Fibroblast of mammary gland (primary cell): ENCODE results near the gene DNTT.

Experiments
- DNase-seq: peaks from one replicate; pipeline ENCODE4 v3.0.0-alpha.2; 2010; ENCODE audit warnings: low read depth
- H3K4me3 ChIP-seq: 2 replicates; pipeline ENCODE4 v1.5.1; 2011; ENCODE audit warnings: low read depth, mild to moderate bottlenecking, low read length, moderate library complexity; ENCODE audit not compliant: control insufficient read depth
- CTCF ChIP-seq: conservative IDR thresholded peaks from 2 replicates; pipeline ENCODE4 v1.5.1; 2011; ENCODE audit warnings: low read depth, low read length, inconsistent platforms; ENCODE audit not compliant: control insufficient read depth, insufficient read depth

The DNTT gene

GRCh38 chr10:96365571-96365970 lies 61.3 kb downstream of the DNTT start:
- TF ChIP-seq CTCF, result no peak
- H3K4me3 ChIP-seq, result no peak overlapping the region
- DNase-seq, result no peak

GRCh38 chr10:96366508-96366907 lies 62.3 kb downstream of the DNTT start:
- no peak overlapping the region for H3K4me3 ChIP-seq
- no peak for TF ChIP-seq CTCF
- DNase-seq, result no peak

- TF ChIP-seq CTCF, result no peak
Observed at GRCh38 chr10:96367470-96367869, 63.2 kb downstream of the DNTT start.

GRCh38 chr10:96368971-96369370 lies 64.7 kb downstream of the DNTT start:
- no peak overlapping the region for H3K4me3 ChIP-seq
- no peak for TF ChIP-seq CTCF
- DNase-seq, result no peak

More at GRCh38 chr10:96367470-96367869, 63.2 kb downstream of the DNTT start:
- DNase-seq, result no peak
- H3K4me3 ChIP-seq, result no peak overlapping the region

DNA sequence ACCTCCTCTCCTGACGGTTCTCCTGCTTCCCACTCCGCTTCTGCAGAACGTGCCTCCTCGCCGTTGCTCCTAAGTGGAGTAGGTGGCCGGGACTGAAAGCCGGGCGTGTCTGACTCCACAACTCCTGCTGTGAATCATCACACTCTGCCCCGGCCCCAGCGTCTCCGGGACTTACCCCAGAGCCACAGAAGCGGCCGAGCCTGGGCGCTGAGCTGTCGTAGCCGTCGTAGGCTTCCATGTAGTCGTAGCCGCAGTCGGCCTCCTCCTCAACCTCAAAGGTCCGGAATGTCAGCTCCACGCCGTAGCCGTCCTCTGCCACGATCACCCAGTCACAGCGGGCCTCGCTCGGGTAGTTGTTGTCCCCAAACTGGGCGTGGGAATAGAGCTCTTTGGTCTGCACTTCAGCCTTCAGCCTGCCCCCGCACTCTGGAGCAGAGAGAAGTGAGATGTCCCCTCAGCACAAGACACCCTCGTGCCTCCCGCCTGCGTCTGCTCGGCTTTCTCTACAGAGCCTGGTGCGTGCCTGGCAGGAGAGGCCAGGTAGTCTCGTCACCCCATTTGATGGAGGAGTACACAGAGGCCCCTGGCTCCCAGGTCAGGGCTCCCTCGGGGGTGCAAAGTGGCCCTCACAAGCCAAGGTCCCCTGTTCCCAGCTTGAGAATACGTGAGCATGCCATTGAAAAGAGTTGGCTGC lies 65.8 kb downstream of the DNTT start:
- TF ChIP-seq CTCF, result no peak
- peak; percentile 23 for DNase-seq
- H3K4me3 ChIP-seq, result no peak overlapping the region

DNA sequence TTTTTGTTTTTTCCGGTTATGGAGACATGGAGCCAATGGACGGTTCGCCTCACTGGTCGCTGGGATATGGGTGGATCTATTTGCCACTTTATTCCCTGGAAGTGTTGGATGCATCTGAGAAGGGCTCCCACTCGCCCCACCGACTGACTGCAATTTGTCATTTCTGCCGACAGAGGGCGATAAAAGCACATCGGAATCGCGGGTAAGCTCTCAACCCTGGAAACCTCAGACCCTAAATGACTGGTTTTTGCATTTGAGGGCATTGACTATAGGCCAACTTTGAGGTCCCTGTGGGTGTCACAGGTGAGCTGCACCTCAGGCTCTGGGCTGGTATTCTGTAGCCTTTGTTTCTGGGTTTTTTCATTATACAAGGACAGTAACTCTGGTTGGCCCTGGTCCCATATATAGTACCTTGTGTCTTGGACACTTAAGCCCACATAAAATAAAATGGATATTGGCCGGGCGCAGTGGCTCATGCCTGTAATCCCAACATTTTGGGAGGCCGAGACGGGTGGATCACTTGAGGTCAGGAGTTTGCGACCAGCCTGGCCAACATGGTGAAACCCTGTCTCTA lies 66.4 kb downstream of the DNTT start:
- no peak overlapping the region for H3K4me3 ChIP-seq
- peak; percentile 41 for DNase-seq
- peak; percentile 80 for TF ChIP-seq CTCF
